GM06990 (cell line): ENCODE results near the gene PLXDC2.

Experiments
- DNase-seq: peaks from one replicate; pipeline ENCODE4 v3.0.0-alpha.2; 2011; ENCODE audit not compliant: insufficient read length; ENCODE audit errors: extremely low read depth
- H3K27me3 ChIP-seq: replicated peaks from 2 replicates; pipeline ENCODE4 v1.6.0; 2011; ENCODE audit warnings: low read length; ENCODE audit not compliant: control insufficient read depth, insufficient read depth
- H3K36me3 ChIP-seq: 2 replicates; pipeline ENCODE4 v1.5.1; 2011; ENCODE audit warnings: low read length; ENCODE audit not compliant: control insufficient read depth, insufficient read depth
- H3K4me3 ChIP-seq: replicated peaks from 2 replicates; pipeline ENCODE4 v1.5.1; 2011; ENCODE audit warnings: low read depth, mild to moderate bottlenecking, control low read depth, low read length
- CTCF ChIP-seq: IDR thresholded peaks from 2 replicates; pipeline ENCODE4 v1.5.1; 2011; ENCODE audit warnings: low read length, control low read depth, mild to moderate bottlenecking, inconsistent platforms; ENCODE audit not compliant: insufficient read depth, poor library complexity, severe bottlenecking

Gene PLXDC2

GRCh38 chr10:19839552-19839951, 23.3 kb downstream of the PLXDC2 start:
- Histone ChIP-seq H3K4me3 (no peak overlapping the region), H3K27me3 (no peaks in the 10 kb centered on the region), H3K36me3 (no peaks in the 10 kb centered on the region)
- DNase-seq = no peak
- no peak for TF ChIP-seq CTCF

GRCh38 chr10:19840776-19841175, 24.5 kb downstream of the PLXDC2 start:
- Histone ChIP-seq H3K4me3 (no peak overlapping the region), H3K27me3 (no peaks in the 10 kb centered on the region), H3K36me3 (no peaks in the 10 kb centered on the region)
- DNase-seq = no peak
- no peak for TF ChIP-seq CTCF

- no peak for TF ChIP-seq CTCF
- Histone ChIP-seq H3K27me3 (no peaks in the 10 kb centered on the region), H3K36me3 (no peaks in the 10 kb centered on the region), H3K4me3 (no peak overlapping the region)
- DNase-seq = no peak
Measured at GRCh38 chr10:19843487-19843886, 27.3 kb downstream of the PLXDC2 start.

- H3K27me3 ChIP-seq = no peaks in the 10 kb centered on the region
- DNase-seq = no peak
- H3K4me3 ChIP-seq = no peak overlapping the region
- H3K36me3 ChIP-seq = no peaks in the 10 kb centered on the region
- TF ChIP-seq CTCF = no peak
Measured at GRCh38 chr10:19845503-19846368, 29.5 kb downstream of the PLXDC2 start.

GRCh38 chr10:19847321-19847720, 31.1 kb downstream of the PLXDC2 start:
- no peak for DNase-seq
- no peak overlapping the region for H3K4me3 ChIP-seq
- TF ChIP-seq CTCF = no peak
- H3K36me3 ChIP-seq = no peaks in the 10 kb centered on the region
- no peaks in the 10 kb centered on the region for H3K27me3 ChIP-seq
